B cell (primary cell): ENCODE data around the gene HLA-DRB1. TPM values are rescaled to one million over a fixed set of nuclear protein-coding genes. Genes with fewer than 3 reads are reported as not detected.

Experiments used
- ATAC-seq: fragments of 200-7000 bp; cut with Tn5 transposase; one replicate; pipeline ENCODE4 v1.10.0; 2021; ENCODE audit warnings: low read depth, mild to moderate bottlenecking, moderate number of reproducible peaks, moderate library complexity
- CTCF ChIA-PET: fragments of 350-600 bp; sonication (Branson Sonifier 250); formaldehyde crosslinking; loops from one replicate; lab custom pipeline; 2021; ENCODE audit warnings: antibody characterized with exemption, inconsistent platforms; lab: Charles Lee
- POLR2A ChIA-PET: fragments of 350-600 bp; sonication (Branson Sonifier 250); formaldehyde crosslinking; loops from one replicate; lab custom pipeline; 2021; ENCODE audit warnings: antibody characterized with exemption; lab: Charles Lee
- DNase-seq: peaks from one replicate; pipeline ENCODE4 v3.0.0; 2013
- H2AFZ ChIP-seq: 2 replicates; pipeline ENCODE4 v1.6.1; 2012; ENCODE audit warnings: mild to moderate bottlenecking, low read depth, low read length; ENCODE audit not compliant: insufficient read depth, poor library complexity, severe bottlenecking
- H3K27ac ChIP-seq, 2 donors: 1 replicate in 1 of 2; 2 replicates in 1 of 2; pipeline ENCODE4 v1.5.1; 2012 to 2013; ENCODE audit warnings: low read length in 2 of 2, mild to moderate bottlenecking in 2 of 2, moderate library complexity in 1 of 2
- H3K27me3 ChIP-seq, 4 experiments: fragments of 200-600 bp in 1 of 4; sonication (generic) in 1 of 4; replicated peaks in 1 of 4; 1 replicate in 2 of 4; 2 replicates in 2 of 4; pipeline versions ENCODE4 v1.6.1 to v1.7.0; 2013 to 2016; ENCODE audit warnings: low read length in 3 of 4, mild to moderate bottlenecking in 2 of 4, mixed read lengths in 1 of 4, moderate library complexity in 1 of 4; ENCODE audit not compliant: insufficient read depth in 4 of 4, control insufficient read depth in 3 of 4; ENCODE audit errors: control extremely low read depth in 1 of 4
- H3K36me3 ChIP-seq, 2 experiments: replicated peaks in 1 of 2; 1 replicate in 1 of 2; 2 replicates in 1 of 2; pipeline versions ENCODE4 v1.6.1 to v1.7.1; 2013; ENCODE audit warnings: low read length in 1 of 2; ENCODE audit not compliant: insufficient read depth in 2 of 2, control insufficient read depth in 1 of 2; ENCODE audit errors: control extremely low read depth in 1 of 2, extremely low read depth in 1 of 2
- H3K4me1 ChIP-seq, 2 donors: fragments of 200-600 bp in 1 of 2; sonication (generic) in 1 of 2; 1 replicate in 1 of 2; 2 replicates in 1 of 2; pipeline versions ENCODE4 v1.5.1 to v1.6.1; 2013 to 2017; ENCODE audit warnings: low read length in 2 of 2; ENCODE audit not compliant: control insufficient read depth in 2 of 2, insufficient read depth in 2 of 2
- H3K4me2 ChIP-seq: replicated peaks from 2 replicates; pipeline ENCODE3; 2012; ENCODE audit warnings: mild to moderate bottlenecking, low read depth, low read length; ENCODE audit not compliant: poor library complexity, severe bottlenecking
- H3K4me3 ChIP-seq, 5 experiments: fragments of 200-600 bp in 1 of 5; sonication (generic) in 1 of 5; 1 replicate in 3 of 5; 2 replicates in 2 of 5; pipeline versions ENCODE4 v1.5.1 to v1.7.0; 2011 to 2016; ENCODE audit warnings: low read length in 4 of 5, mild to moderate bottlenecking in 4 of 5, low read depth in 2 of 5, control low read depth in 1 of 5, moderate library complexity in 1 of 5; ENCODE audit not compliant: insufficient read depth in 1 of 5; ENCODE audit errors: control extremely low read depth in 1 of 5, extremely low read depth in 1 of 5
- H3K79me2 ChIP-seq: fragments of 200-600 bp; sonication (generic); one replicate; pipeline ENCODE4 v1.6.0; 2016; ENCODE audit warnings: low read length; ENCODE audit not compliant: control insufficient read depth, insufficient read depth
- H3K9ac ChIP-seq: fragments of 200-600 bp; sonication (generic); 2 replicates; pipeline ENCODE4 v1.6.1; 2017; ENCODE audit warnings: mild to moderate bottlenecking, low read length, moderate library complexity
- H3K9me3 ChIP-seq, 3 donors: one replicate each; pipeline versions ENCODE4 v1.6.1 to v1.7.1; 2013; ENCODE audit warnings: low read length in 2 of 3; ENCODE audit not compliant: control insufficient read depth in 2 of 3, insufficient read depth in 1 of 3; ENCODE audit errors: control extremely low read depth in 1 of 3
- H4K20me1 ChIP-seq: 2 replicates; pipeline ENCODE4 v1.6.0; 2012; ENCODE audit warnings: mild to moderate bottlenecking, low read length; ENCODE audit not compliant: insufficient read depth, control insufficient read depth, poor library complexity, severe bottlenecking
- H3K27ac Mint-ChIP-seq: one replicate; pipeline ENCODE4 v1.8.0; 2021; ENCODE audit warnings: mixed read lengths
- H3K27me3 Mint-ChIP-seq: one replicate; pipeline ENCODE4 v1.8.0; 2021; ENCODE audit warnings: mixed read lengths
- H3K4me1 Mint-ChIP-seq: one replicate; pipeline ENCODE4 v1.8.0; 2021; ENCODE audit warnings: mixed read lengths
- H3K4me3 Mint-ChIP-seq: one replicate; pipeline ENCODE4 v1.8.0; 2021; ENCODE audit warnings: mixed read lengths
- H3K9me3 Mint-ChIP-seq: one replicate; pipeline ENCODE4 v1.8.0; 2022; ENCODE audit warnings: mixed read lengths; ENCODE audit not compliant: insufficient read depth
- CTCF ChIP-seq: fragments of 200-600 bp; IDR thresholded peaks from one replicate; pipeline ENCODE4 v1.8.0; 2022; ENCODE audit warnings: antibody characterized with exemption, mild to moderate bottlenecking
- EZH2 ChIP-seq: IDR thresholded peaks from 2 replicates; pipeline ENCODE4 v1.6.1; 2012; ENCODE audit warnings: borderline replicate concordance, low read depth, mild to moderate bottlenecking, moderate library complexity, low read length; ENCODE audit not compliant: insufficient read depth, poor library complexity, severe bottlenecking
- WGBS: methylation state at CpG from one replicate; pipeline ENCODE4 v1.1.5; 2013; ENCODE audit warnings: missing lambda C conversion rate; ENCODE audit not compliant: insufficient coverage; 5-methylcytosine and 5-hydroxymethylcytosine counted together
- intact Hi-C: fragments of 100-400 bp; cut with micrococcal nuclease; formaldehyde crosslinking; loops from one replicate; pipeline ENCODE4 v1.10.0; 2022
- polyA plus RNA-seq: library from polyadenylated mRNA; depleted of rRNA; stranded (reverse); fragments of >200 nt; gene quantifications from 2 replicates; pipeline ENCODE4 v1.2.3, GENCODE V29; 2012
- total RNA-seq, 2 donors: library from RNA; stranded (reverse); fragments of 120-200 nt in 1 of 2; gene quantifications; 1 replicate in 1 of 2; 2 replicates in 1 of 2; pipeline versions ENCODE4 v1.2.3 to v1.2.4, GENCODE V29; 2013 to 2022

HLA-DRB1 gene
- total and polyA plus RNA-seq, 2 donors (not counting 1 experiment from before 2014, with no cell fraction given): 559 to 1,240 TPM

- Mint-ChIP-seq H3K4me1 (peaks cover 78% of the 10 kb centered on the region), H3K9me3 (no peaks in the 10 kb centered on the region), H3K4me3 (peak overlapping the region; percentile 95), H3K27ac (peak overlapping the region; percentile 100), H3K27me3 (no peaks in the 10 kb centered on the region)
- peak; percentile 87 for DNase-seq
- intact Hi-C loops: loop anchor here (1.0 kb wide), 1 partner anchor 9 kb away; the partner anchor contains the start of gene HLA-DQA1
- Histone ChIP-seq H3K27me3 (no peaks in the 10 kb centered on the region), H3K27ac (peak overlapping the region; percentile 92 to 97), H3K4me3 (peak overlapping the region in 4 of 5 experiments; percentile 16 to 40 (median 30)), H2AFZ (no peak overlapping the region), H3K4me2 (peak overlapping the region; percentile 71), H3K9me3 (no peaks in the 10 kb centered on the region), H3K9ac (peak overlapping the region; percentile 52), H4K20me1 (no peaks in the 10 kb centered on the region), H3K4me1 (peaks cover 60% of the 10 kb centered on the region in 2 donors), H3K36me3 (no peaks in the 10 kb centered on the region), H3K79me2 (peaks cover 55% of the 10 kb centered on the region)
- peak; percentile 55 for ATAC-seq
- ChIA-PET POLR2A (interaction anchor here (0.9 to 2.0 kb wide), 11 partner anchors 10 to 343 kb away, joined by 3 to 20 read pairs (median 4); partner anchors contain the start of genes HLA-DQA1, HLA-DQB1, HLA-DRA and TAP2), CTCF (interaction anchor here (1.3 kb wide), 1 partner anchor 8 kb away, joined by 4 read pairs; no protein-coding TSS in a partner anchor)
- TF ChIP-seq EZH2 (no peak), CTCF (no peak)
- WGBS: 0% methylated on average over 1 of the region's 3 CpGs
Measured at GRCh38 chr6:32627831-32628230, 38.2 kb upstream of the HLA-DRB1 start.

GRCh38 chr6:32627249-32627648, 37.6 kb upstream of the HLA-DRB1 start:
- no peaks in the 10 kb centered on the region for H3K27me3 Mint-ChIP-seq
- Histone ChIP-seq H3K9me3 (no peaks in the 10 kb centered on the region), H3K9ac (no peak overlapping the region), H3K4me3 (peak overlapping the region in 3 of 5 experiments; percentile 25 to 40 (median 29)), H3K79me2 (peaks cover 49% of the 10 kb centered on the region), H3K4me2 (peak overlapping the region; percentile 71), H3K27ac (peak overlapping the region; percentile 80 to 97), H3K36me3 (no peaks in the 10 kb centered on the region), H3K4me1 (peaks cover 59 to 60% of the 10 kb centered on the region in 2 donors), H2AFZ (no peak overlapping the region), H3K27me3 (no peaks in the 10 kb centered on the region), H4K20me1 (no peaks in the 10 kb centered on the region)
- ATAC-seq (no peak), DNase-seq (peak; percentile 42)
- peak overlapping the region; percentile 100 for H3K27ac Mint-ChIP-seq
- intact Hi-C loops: no loop called here
- no peak for TF ChIP-seq CTCF
- H3K4me3 Mint-ChIP-seq: peak overlapping the region; percentile 95
- 0% methylated on average over 1 of the region's 3 CpGs for whole genome bisulfite sequencing
- H3K9me3 Mint-ChIP-seq: no peaks in the 10 kb centered on the region
- CTCF ChIA-PET: interaction anchor here (1.3 kb wide), 1 partner anchor 9 kb away, joined by 4 read pairs; no protein-coding TSS in a partner anchor
- POLR2A ChIA-PET: interaction anchor here (0.9 to 2.0 kb wide), 10 partner anchors 10 to 343 kb away, joined by 3 to 20 read pairs (median 4); partner anchors contain the start of genes HLA-DQA1, HLA-DQB1, HLA-DRA and TAP2
- H3K4me1 Mint-ChIP-seq: peaks cover 78% of the 10 kb centered on the region
